GM10248 (cell line): ENCODE results near the gene DNAH17.

Source experiments
- CTCF ChIA-PET: fragments of 300-600 bp; sonication (Branson Sonifier 250); formaldehyde crosslinking; extraction: SDS; loops from one replicate; lab custom pipeline; 2021; ENCODE audit warnings: antibody characterized with exemption; lab: Yijun Ruan, JAX
- POLR2A ChIA-PET: fragments of 350-650 bp; sonication (Branson Sonifier 250); formaldehyde crosslinking; extraction: SDS; loops from one replicate; lab custom pipeline; 2020; ENCODE audit warnings: antibody characterized with exemption; lab: Yijun Ruan, JAX
- DNase-seq: peaks from one replicate; pipeline ENCODE4 v3.0.0; 2012; ENCODE audit errors: extremely low spot score
- TF ChIP-seq, protein P1 (sequence below): IDR thresholded peaks from 2 replicates; pipeline ENCODE4 v1.5.1; 2012; ENCODE audit warnings: mild to moderate bottlenecking, low read depth; ENCODE audit errors: extremely low read depth, missing control alignments, control extremely low read depth

DNAH17 gene

DNA sequence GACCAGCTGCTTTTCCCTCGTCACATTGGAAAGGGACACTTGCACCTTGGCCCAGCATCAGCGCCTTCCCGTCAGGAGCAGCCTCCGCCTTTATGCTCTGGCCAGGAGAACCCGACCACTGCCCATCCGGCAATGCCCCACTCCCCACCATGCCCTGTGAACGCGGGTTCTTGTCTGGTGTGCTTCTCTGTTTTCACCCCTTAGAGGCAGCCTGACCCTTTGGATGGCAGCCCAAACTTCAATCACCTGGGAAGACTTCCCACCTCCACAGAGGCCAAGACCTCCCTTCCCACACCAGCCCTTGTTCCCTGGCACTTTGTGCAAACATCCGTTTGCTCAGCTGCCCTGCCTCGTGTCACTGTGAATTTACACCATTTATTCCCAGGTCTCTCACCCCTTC, 87.0 kb downstream of the DNAH17 start:
- POLR2A ChIA-PET, result no interaction called here
- DNase-seq, result no peak
- CTCF ChIA-PET, result interaction anchor here (1.0 to 1.2 kb wide), 2 partner anchors 66 to 219 kb away, joined by 3 to 4 read pairs; no protein-coding TSS in a partner anchor
- TF ChIP-seq, protein P1, sequence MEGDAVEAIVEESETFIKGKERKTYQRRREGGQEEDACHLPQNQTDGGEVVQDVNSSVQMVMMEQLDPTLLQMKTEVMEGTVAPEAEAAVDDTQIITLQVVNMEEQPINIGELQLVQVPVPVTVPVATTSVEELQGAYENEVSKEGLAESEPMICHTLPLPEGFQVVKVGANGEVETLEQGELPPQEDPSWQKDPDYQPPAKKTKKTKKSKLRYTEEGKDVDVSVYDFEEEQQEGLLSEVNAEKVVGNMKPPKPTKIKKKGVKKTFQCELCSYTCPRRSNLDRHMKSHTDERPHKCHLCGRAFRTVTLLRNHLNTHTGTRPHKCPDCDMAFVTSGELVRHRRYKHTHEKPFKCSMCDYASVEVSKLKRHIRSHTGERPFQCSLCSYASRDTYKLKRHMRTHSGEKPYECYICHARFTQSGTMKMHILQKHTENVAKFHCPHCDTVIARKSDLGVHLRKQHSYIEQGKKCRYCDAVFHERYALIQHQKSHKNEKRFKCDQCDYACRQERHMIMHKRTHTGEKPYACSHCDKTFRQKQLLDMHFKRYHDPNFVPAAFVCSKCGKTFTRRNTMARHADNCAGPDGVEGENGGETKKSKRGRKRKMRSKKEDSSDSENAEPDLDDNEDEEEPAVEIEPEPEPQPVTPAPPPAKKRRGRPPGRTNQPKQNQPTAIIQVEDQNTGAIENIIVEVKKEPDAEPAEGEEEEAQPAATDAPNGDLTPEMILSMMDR, result no peak

DNA sequence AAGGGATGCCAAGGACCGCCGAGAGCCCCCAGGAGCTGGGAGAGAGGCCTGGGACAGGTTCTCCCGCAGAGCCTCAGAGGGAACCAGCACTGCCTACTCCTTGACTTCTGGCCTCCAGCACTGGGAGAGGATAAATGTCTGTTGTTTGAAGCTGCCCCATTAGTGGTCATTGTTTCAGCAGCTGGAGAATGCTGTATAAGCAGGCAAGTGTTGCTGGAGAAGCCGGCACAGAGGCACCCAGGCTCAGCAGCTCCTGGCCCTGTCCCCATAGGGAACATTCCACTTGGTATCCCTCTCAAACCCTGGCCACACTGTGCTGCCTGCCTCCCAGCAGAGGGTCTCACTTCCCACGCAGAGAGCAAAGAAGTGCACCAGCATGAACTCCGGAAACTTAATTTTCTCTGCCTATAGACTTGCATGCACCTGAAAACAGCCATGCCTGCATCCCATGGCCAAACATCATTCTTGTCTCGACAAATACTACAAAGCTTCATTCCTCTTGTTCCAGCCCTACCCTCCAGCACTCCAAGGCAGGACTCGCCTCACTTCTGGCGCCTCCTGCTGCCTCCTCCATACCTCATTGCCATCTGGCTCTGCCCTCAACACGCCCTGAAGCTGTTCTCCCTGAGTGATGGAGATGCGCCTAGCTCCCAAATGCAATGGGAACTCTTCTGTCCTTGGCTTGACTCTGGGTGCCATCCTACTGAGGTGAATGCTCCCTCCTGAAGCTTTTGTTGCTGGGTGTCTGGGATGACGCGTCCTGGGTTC, 88.1 kb downstream of the DNAH17 start:
- TF ChIP-seq, protein P1, result no peak
- CTCF ChIA-PET, result interaction anchor here (0.8 to 1.2 kb wide), 5 partner anchors 9 to 482 kb away, joined by 3 to 4 read pairs (median 3); no protein-coding TSS in a partner anchor
- POLR2A ChIA-PET, result no interaction called here
- no peak for DNase-seq

DNA sequence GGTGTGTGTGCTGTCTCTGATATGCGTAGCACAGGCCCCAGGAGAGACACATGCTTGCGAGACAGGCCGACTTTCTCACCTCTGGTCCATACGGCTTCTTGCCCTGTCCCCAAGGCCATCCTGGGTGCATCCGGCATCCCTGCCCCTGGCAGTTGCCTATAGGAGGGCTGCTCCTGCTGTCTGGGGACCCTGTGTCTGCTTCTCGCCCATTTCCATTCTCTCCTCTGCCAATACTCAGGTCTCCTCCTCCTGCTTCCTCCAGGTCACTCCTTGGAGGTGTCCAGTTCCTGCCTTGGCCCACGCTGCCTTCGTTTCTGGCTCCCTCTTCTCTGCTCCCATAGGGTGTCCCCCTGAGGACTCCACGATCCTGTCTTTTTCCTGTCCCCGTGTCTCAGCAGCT, 89.0 kb downstream of the DNAH17 start:
- TF ChIP-seq, protein P1, result no peak
- DNase-seq, result no peak
- ChIA-PET POLR2A (no interaction called here), CTCF (interaction anchor here (2.5 kb wide), 1 partner anchor 9 kb away, joined by 9 read pairs; no protein-coding TSS in a partner anchor)

DNA sequence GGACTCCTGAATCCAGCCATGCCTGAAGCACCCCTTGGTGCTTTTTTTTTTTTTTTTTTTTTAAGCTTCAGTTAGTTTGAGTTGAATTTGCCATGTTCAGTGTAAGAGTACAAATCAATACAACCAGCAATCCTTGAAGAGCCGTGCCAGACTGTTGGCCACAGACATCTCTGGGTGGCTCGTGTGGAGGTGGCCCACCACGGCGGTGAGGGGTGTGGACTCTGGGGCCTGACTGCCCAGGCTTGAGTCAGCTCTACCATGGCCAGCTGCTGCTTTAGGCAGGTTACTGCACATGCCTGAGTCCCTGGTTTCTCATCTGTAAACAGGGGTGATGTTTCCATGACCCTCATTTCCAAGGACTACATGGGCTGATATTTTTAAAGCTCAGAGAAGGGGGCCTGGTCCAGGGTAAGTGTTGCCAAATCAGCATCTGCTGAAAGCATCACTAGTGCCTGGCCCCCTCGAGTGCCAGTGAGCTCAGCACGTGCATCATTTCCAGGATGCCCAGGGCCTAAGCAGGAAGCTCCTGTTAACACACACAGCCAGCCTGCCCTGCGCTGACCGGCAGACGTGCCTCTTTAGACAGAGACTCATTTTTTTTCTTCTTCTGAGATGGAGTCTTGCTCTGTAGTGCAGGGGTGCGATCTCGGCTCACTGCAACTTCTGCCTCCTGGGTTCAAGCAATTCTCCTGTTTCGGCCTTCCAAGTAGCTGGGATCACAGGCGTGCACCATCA, 90.1 kb downstream of the DNAH17 start:
- POLR2A ChIA-PET, result interaction anchor here (0.6 kb wide), 1 partner anchor 1029 kb away, joined by 8 read pairs; no protein-coding TSS in a partner anchor
- CTCF ChIA-PET, result interaction anchor here (1.0 to 2.5 kb wide), 5 partner anchors 10 to 127 kb away, joined by 3 to 9 read pairs (median 3); no protein-coding TSS in a partner anchor
- no peak for DNase-seq
- TF ChIP-seq, protein P1, result no peak

DNA sequence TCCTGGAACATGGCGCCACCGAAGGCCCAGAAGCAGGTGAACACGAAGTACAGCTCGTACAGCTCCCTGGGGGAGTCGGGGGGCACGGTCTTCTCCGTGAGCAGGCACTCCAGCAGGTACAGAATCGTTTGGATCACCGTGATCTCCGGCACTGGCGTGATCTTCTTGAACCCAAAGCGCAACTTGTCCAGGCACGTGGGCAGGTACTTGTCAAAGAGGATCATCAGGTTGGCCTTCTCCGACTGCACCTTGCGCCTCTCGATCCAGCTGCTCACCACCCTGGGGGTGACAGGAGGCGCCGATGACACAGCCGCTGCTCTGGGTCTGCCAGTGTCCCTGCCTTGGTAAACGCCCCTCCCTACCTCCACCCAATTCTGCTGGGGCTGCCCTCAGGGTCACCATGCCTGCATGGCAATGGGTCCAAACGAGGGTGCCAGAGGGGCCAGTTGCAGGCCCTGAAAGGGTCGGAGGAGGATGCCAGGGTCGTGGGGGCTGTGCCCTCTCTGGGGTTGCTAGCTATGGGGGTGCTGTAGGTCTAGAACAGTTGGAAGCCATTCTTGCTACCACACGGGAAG, 90.9 kb downstream of the DNAH17 start:
- ChIA-PET CTCF (interaction anchor here (1.3 to 2.5 kb wide), 5 partner anchors 11 to 73 kb away, joined by 3 to 9 read pairs (median 3); no protein-coding TSS in a partner anchor), POLR2A (no interaction called here)
- no peak for DNase-seq
- TF ChIP-seq, protein P1, result no peak

DNA sequence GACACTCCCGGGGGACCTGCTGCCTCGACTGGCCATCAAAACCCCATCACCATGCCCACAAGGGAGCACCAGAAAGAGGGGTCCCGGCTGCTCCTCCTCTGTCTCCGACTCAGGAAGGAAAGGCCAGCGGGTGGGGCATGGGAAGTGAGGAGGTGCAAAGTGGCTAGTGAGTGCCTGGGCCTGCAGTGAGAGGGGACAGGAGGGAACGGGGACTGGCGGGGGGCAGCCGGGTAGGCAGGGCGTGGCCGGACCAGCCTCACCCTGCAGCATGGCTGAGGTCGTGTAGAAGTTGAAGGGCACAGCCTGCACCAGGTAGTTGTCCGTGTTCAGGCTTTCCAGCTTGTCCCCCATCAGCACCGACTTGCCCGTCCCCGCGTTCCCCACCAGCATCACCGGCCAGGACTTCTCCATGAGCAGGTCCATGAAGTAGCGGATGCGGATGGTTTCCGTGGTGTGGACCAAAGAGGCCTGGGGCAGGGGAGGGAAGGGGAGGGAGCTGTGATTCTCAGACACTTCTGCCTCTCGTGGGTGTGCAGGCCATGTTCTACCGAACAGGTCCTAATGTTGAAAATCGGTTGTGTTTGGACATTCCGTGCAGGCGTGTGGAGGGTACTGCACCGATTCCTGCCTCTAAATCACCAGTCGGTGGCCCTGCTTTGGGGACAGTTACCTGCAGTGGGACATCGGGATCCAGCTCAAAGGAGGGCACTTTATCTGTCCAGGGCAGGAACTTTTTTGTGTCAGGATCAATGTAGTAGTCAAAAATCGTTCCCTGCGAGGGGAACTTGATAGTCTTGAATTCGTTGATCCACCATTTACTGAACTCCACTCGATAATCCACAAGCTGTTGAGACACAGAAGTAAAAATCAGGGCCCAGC, 91.7 kb downstream of the DNAH17 start:
- TF ChIP-seq, protein P1, result no peak
- DNase-seq, result no peak
- ChIA-PET POLR2A (no interaction called here), CTCF (interaction anchor here (1.1 to 2.5 kb wide), 6 partner anchors 11 to 40 kb away, joined by 3 to 9 read pairs (median 4); no protein-coding TSS in a partner anchor)
